A204.1 (cell line): ENCODE results near the gene JAGN1.
A peak's percentile ranks its signal among the peaks of the same experiment; 100 is the strongest.
"Not testable (repeated sequence)": the region's sequence is repeated elsewhere in the genome, so short reads cannot be mapped to it uniquely, and the experiment has no call there.

Source experiments
- FAIRE-seq: peaks from 2 replicates; lab custom pipeline; 2012; peaks lifted over from hg19 to GRCh38; lab: Jason Lieb, UNC

Gene JAGN1

GRCh38 chr3:9918261-9919038 lies 28.0 kb downstream of the JAGN1 start:
- no peak for FAIRE-seq

GRCh38 chr3:9928158-9928557 lies 37.7 kb downstream of the JAGN1 start:
- no peak for FAIRE-seq

- no peak for FAIRE-seq
Observed at GRCh38 chr3:9930804-9931418, 40.5 kb downstream of the JAGN1 start.

- FAIRE-seq = no peak
Observed at GRCh38 chr3:9932535-9932842, 42.1 kb downstream of the JAGN1 start.

GRCh38 chr3:9932843-9933560 lies 42.6 kb downstream of the JAGN1 start:
- no peak for FAIRE-seq

GRCh38 chr3:9933561-9934234 lies 43.3 kb downstream of the JAGN1 start, which contains the start of gene CRELD1:
TSS of gene CRELD1 (plus strand) at chr3:9933834. CDS start at chr3:9934439, 605 bp downstream.
- peak; percentile 51 for FAIRE-seq

GRCh38 chr3:9934235-9934621 lies 43.8 kb downstream of the JAGN1 start:
- no peak for FAIRE-seq

GRCh38 chr3:9934993-9935392 lies 44.6 kb downstream of the JAGN1 start:
- no peak for FAIRE-seq

- no peak for FAIRE-seq
Observed at GRCh38 chr3:9935966-9936510, 45.6 kb downstream of the JAGN1 start.

GRCh38 chr3:9937486-9938238 lies 47.3 kb downstream of the JAGN1 start:
- FAIRE-seq = no peak

GRCh38 chr3:9938966-9939365 lies 48.6 kb downstream of the JAGN1 start:
- no peak for FAIRE-seq

GRCh38 chr3:9939906-9940305 lies 49.5 kb downstream of the JAGN1 start:
- FAIRE-seq = not testable (repeated sequence)

- FAIRE-seq = no peak
Observed at GRCh38 chr3:9940746-9941145, 50.3 kb downstream of the JAGN1 start.

GRCh38 chr3:9942164-9942563 lies 51.8 kb downstream of the JAGN1 start:
- FAIRE-seq = no peak

GRCh38 chr3:9942934-9943690 lies 52.7 kb downstream of the JAGN1 start:
- no peak for FAIRE-seq
